Medulla oblongata (tissue), 1 donor: ENCODE data around the gene TIAM2.
"Not testable (repeated sequence)": the region's sequence is repeated elsewhere in the genome, so short reads cannot be mapped to it uniquely, and the experiment has no call there.

ENCODE experiments used
- DNase-seq: peaks from one replicate; pipeline ENCODE4 v3.0.0-alpha.2; 2015; ENCODE audit errors: extremely low spot score

Gene TIAM2

GRCh38 chr6:154991207-154991606, 3.9 kb upstream of the TIAM2 start:
- no peak for DNase-seq

- no peak for DNase-seq
Observed at GRCh38 chr6:154993026-154993425, 2.1 kb upstream of the TIAM2 start.

- DNase-seq, result no peak
Observed at GRCh38 chr6:154993710-154994109, 1.4 kb upstream of the TIAM2 start.

- DNase-seq, result no peak
Observed at GRCh38 chr6:154994836-154995253, 270 bp upstream of the TIAM2 start.

- DNase-seq, result no peak
Observed at GRCh38 chr6:154996016-154996590, 988 bp downstream of the TIAM2 start.

- DNase-seq, result no peak
Observed at GRCh38 chr6:154996841-154997311, 1.8 kb downstream of the TIAM2 start.

- no peak for DNase-seq
Observed at GRCh38 chr6:154998855-154999254, 3.7 kb downstream of the TIAM2 start.

GRCh38 chr6:155001482-155001881, 6.4 kb downstream of the TIAM2 start:
- DNase-seq, result no peak

- DNase-seq, result no peak
Observed at GRCh38 chr6:155001934-155002333, 6.8 kb downstream of the TIAM2 start.

GRCh38 chr6:155003476-155003875, 8.4 kb downstream of the TIAM2 start:
- no peak for DNase-seq

- DNase-seq, result no peak
Observed at GRCh38 chr6:155004017-155004416, 8.9 kb downstream of the TIAM2 start.

GRCh38 chr6:155004576-155005372, 9.7 kb downstream of the TIAM2 start:
- DNase-seq, result no peak

- no peak for DNase-seq
Observed at GRCh38 chr6:155008625-155009024, 13.5 kb downstream of the TIAM2 start.

- DNase-seq, result no peak
Observed at GRCh38 chr6:155010940-155011339, 15.8 kb downstream of the TIAM2 start.

- no peak for DNase-seq
Observed at GRCh38 chr6:155011809-155012291, 16.7 kb downstream of the TIAM2 start.

- DNase-seq, result no peak
Observed at GRCh38 chr6:155013457-155013876, 18.4 kb downstream of the TIAM2 start.

- no peak for DNase-seq
Observed at GRCh38 chr6:155014137-155014536, 19.0 kb downstream of the TIAM2 start.

- no peak for DNase-seq
Observed at GRCh38 chr6:155014670-155015300, 19.7 kb downstream of the TIAM2 start.

- DNase-seq, result not testable (repeated sequence)
Observed at GRCh38 chr6:155018415-155018814, 23.3 kb downstream of the TIAM2 start.

- no peak for DNase-seq
Observed at GRCh38 chr6:155021680-155022079, 26.6 kb downstream of the TIAM2 start.

- DNase-seq, result no peak
Observed at GRCh38 chr6:155022721-155023120, 27.6 kb downstream of the TIAM2 start.

GRCh38 chr6:155023717-155024116, 28.6 kb downstream of the TIAM2 start:
- DNase-seq, result no peak
